Rectal smooth muscle tissue (tissue), 1 donor: ENCODE measurements around the gene GON4L.
"Not testable (repeated sequence)": the region's sequence is repeated elsewhere in the genome, so short reads cannot be mapped to it uniquely, and the experiment has no call there.

Source experiments
- H3K27ac ChIP-seq: one replicate; pipeline ENCODE4 v1.7.0; 2013; ENCODE audit warnings: low read depth, low read length, inconsistent platforms
- H3K27me3 ChIP-seq: one replicate; pipeline ENCODE4 v1.7.0; 2013; ENCODE audit warnings: low read length; ENCODE audit not compliant: control insufficient read depth, insufficient read depth
- H3K36me3 ChIP-seq: one replicate; pipeline ENCODE4 v1.7.0; 2013; ENCODE audit warnings: low read length; ENCODE audit not compliant: control insufficient read depth, insufficient read depth
- H3K4me1 ChIP-seq: one replicate; pipeline ENCODE4 v1.7.0; 2013; ENCODE audit warnings: low read length; ENCODE audit not compliant: control insufficient read depth, insufficient read depth
- H3K4me3 ChIP-seq: one replicate; pipeline ENCODE4 v1.7.0; 2013; ENCODE audit warnings: low read length
- H3K9ac ChIP-seq: one replicate; pipeline ENCODE4 v1.7.0; 2013; ENCODE audit warnings: low read length

The GON4L gene, protein sequence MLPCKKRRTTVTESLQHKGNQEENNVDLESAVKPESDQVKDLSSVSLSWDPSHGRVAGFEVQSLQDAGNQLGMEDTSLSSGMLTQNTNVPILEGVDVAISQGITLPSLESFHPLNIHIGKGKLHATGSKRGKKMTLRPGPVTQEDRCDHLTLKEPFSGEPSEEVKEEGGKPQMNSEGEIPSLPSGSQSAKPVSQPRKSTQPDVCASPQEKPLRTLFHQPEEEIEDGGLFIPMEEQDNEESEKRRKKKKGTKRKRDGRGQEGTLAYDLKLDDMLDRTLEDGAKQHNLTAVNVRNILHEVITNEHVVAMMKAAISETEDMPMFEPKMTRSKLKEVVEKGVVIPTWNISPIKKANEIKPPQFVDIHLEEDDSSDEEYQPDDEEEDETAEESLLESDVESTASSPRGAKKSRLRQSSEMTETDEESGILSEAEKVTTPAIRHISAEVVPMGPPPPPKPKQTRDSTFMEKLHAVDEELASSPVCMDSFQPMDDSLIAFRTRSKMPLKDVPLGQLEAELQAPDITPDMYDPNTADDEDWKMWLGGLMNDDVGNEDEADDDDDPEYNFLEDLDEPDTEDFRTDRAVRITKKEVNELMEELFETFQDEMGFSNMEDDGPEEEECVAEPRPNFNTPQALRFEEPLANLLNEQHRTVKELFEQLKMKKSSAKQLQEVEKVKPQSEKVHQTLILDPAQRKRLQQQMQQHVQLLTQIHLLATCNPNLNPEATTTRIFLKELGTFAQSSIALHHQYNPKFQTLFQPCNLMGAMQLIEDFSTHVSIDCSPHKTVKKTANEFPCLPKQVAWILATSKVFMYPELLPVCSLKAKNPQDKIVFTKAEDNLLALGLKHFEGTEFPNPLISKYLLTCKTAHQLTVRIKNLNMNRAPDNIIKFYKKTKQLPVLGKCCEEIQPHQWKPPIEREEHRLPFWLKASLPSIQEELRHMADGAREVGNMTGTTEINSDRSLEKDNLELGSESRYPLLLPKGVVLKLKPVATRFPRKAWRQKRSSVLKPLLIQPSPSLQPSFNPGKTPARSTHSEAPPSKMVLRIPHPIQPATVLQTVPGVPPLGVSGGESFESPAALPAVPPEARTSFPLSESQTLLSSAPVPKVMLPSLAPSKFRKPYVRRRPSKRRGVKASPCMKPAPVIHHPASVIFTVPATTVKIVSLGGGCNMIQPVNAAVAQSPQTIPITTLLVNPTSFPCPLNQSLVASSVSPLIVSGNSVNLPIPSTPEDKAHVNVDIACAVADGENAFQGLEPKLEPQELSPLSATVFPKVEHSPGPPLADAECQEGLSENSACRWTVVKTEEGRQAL (N-terminal part only)

DNA sequence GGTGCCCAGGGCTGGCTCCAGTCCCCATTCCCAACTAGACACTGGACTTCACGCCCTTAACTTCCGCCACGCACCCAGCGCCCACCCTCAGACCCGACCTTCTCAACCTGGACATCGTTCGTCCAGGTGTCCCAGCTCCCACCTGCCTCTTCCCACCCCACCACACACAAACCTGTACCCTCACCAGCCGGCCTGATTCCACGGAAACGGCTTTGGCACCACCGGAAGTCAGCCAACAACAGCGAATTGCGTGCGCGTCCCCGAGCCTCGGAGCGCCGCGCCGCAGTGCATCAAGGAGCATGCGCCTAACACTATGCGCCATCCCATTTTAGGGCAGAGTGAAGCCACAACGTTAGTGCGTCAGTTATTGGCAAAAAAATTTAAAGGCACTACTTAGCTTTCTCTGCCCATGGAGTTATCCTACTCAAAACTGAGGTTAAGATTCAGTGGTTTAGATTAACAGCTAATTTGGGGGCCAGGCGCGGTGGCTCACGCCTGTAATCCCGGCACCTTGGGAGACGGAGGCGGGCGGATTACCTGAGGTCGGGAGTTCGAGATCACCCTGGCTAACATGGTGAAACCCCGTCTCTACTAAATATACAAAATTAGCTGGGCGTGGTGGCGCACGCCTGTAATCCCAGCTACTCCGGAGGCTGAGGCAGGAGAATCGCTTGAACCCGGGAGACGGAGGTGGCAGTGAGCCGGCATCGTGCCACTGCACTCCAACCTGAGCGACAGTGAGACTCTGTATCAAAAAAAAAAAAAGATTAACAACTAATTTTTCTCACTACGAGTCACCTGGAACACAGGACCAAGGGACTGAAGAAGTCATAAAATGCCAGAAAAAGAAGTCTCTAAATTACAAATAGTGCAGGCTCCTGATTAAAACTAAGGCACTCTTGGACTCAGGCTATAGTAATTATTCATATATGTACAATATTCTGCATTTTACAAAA is at the start of gene GON4L:
Gene GON4L, minus strand, starts transcription at position 240 of the 956 bp plus-strand sequence. CDS start 3,434 bp downstream, outside the sequence.
- H3K4me1 ChIP-seq: peaks cover 5% of the 10 kb centered on the region
- peaks cover 5% of the 10 kb centered on the region for H3K36me3 ChIP-seq
- H3K27ac ChIP-seq: peak within 1 kb of the TSS; percentile 85
- no peaks in the 10 kb centered on the region for H3K27me3 ChIP-seq
- peak within 1 kb of the TSS; percentile 94 for H3K4me3 ChIP-seq
- peak within 1 kb of the TSS; percentile 84 for H3K9ac ChIP-seq

DNA sequence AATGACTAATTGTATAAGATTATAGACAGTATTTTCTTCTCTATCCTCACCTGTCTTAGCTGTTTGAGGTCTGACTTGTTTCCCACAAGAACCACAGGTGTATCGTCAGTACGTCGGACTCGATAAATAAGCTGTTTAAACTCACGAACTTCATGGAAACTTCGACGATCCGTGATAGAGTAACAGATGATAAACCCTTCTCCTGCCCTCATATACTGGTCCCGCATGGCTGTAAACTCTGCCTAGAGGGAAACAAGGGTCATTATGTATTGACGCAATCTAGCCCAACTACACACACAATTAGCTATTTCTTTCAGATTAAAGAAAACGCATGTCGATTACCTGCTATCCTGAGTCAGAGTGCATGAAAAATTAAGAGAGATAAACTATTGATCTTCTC is 47.2 kb upstream of the GON4L start:
- Histone ChIP-seq H3K4me1 (no peaks in the 10 kb centered on the region), H3K4me3 (no peak overlapping the region), H3K27ac (no peak overlapping the region), H3K9ac (no peak overlapping the region), H3K27me3 (no peaks in the 10 kb centered on the region), H3K36me3 (peaks cover 33% of the 10 kb centered on the region)

DNA sequence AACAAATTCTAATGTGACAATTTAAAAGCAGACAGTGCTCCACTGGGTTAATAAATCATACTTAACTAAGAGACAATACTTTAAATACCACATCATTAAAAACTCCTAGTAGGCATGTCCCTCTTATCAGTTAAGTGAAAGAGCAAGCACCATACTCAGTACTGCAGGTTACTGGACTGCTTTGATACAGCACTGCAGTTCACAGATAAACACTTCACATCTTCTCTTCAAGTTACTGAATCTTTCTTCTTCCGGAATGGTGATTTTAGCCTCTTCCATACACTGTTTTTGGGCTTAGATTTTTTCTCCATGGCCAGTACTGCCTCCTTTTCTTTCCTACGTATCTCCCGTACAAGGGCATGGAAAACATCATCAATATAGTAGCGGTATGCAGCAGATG is 43.1 kb upstream of the GON4L start:
- no peak overlapping the region for H3K27ac ChIP-seq
- no peak overlapping the region for H3K4me3 ChIP-seq
- H3K27me3 ChIP-seq: no peaks in the 10 kb centered on the region
- H3K36me3 ChIP-seq: peaks cover 38% of the 10 kb centered on the region
- H3K9ac ChIP-seq: no peak overlapping the region
- no peaks in the 10 kb centered on the region for H3K4me1 ChIP-seq

DNA sequence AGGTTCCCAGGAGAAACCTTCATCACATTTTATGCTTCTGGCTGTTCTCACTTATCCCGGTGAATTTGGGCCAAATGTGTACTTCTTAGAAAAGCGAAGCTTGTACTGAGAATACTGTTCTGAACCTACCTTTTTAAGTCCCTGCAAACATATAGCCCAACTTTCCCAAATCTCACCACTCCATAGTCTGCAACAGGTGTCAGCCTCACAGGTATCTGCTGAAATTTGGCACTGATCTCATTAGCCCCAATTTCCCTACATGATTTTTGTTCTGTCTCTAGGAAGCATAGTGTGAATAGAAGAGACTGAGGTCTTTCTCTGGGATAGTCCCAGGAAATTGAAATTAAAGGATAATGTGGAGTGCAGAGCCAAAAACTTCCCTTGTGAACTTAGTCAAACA is 42.7 kb upstream of the GON4L start:
- Histone ChIP-seq H3K4me3 (no peak overlapping the region), H3K36me3 (peaks cover 34% of the 10 kb centered on the region), H3K9ac (no peak overlapping the region), H3K27ac (no peak overlapping the region), H3K4me1 (no peaks in the 10 kb centered on the region), H3K27me3 (no peaks in the 10 kb centered on the region)

DNA sequence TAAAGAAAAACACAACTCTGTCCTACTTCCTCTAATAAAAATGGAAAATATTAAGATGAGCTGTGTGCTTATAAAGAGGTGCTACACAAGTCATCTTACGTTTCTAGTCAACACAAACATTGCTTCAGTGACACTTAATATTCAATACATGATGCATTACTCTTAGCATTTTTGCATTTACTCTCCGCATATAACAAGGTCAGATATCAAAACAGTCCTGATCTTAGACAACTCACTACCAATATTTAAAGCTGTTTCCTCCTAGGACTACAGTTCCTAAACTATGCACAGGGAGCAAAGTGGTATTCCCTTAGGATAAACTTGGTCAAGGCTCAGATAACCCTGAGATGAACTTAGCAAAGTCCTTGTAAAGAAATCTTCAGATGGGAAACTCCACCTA is 41.9 kb upstream of the GON4L start:
- Histone ChIP-seq H3K4me1 (no peaks in the 10 kb centered on the region), H3K27ac (no peak overlapping the region), H3K9ac (no peak overlapping the region), H3K36me3 (peaks cover 26% of the 10 kb centered on the region), H3K27me3 (no peaks in the 10 kb centered on the region), H3K4me3 (no peak overlapping the region)

DNA sequence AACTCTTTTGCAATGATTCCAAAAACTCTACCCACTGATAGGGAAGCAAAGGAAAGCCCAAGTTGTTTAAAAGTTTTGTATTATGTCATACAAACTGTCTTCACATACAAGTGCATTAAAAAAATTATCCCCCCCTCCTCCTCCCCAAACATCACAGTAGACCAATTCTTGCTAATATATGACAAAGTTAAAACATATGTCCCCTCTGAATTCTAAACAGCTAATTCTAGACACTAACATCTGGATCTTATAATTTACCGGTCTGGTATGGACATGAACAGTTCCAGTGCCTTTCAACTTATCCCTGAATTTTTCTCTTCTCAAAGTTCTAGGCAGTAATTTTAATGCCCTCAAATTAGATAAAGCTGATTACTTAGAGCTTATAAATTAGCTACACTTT is 40.7 kb upstream of the GON4L start:
- no peaks in the 10 kb centered on the region for H3K27me3 ChIP-seq
- H3K27ac ChIP-seq: no peak overlapping the region
- no peak overlapping the region for H3K9ac ChIP-seq
- peaks cover 2% of the 10 kb centered on the region for H3K4me1 ChIP-seq
- H3K36me3 ChIP-seq: peaks cover 22% of the 10 kb centered on the region
- no peak overlapping the region for H3K4me3 ChIP-seq

DNA sequence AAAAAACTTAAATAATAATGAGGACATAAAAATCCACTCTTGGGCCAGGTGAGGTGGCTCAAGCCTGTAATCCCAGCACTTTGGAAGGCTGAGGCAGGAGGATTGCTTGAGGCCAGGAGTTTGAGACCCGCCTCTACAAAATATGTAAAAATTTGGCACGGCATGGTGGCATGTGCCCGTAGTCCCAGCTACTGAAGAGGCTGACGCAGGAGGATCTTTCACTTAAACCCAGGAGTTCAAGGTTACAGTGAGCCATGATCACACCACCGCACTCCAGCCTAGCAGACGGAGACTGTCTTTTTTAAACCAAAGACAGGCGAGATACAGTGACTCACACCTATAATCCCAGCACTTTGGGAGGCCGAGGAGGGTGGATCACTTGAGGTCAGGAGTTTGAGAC is 39.5 kb upstream of the GON4L start:
- not testable (repeated sequence) for H3K27ac ChIP-seq, H3K4me3 ChIP-seq, H3K27me3 ChIP-seq, H3K9ac ChIP-seq, H3K4me1 ChIP-seq
- peaks cover 19% of the 10 kb centered on the region for H3K36me3 ChIP-seq

DNA sequence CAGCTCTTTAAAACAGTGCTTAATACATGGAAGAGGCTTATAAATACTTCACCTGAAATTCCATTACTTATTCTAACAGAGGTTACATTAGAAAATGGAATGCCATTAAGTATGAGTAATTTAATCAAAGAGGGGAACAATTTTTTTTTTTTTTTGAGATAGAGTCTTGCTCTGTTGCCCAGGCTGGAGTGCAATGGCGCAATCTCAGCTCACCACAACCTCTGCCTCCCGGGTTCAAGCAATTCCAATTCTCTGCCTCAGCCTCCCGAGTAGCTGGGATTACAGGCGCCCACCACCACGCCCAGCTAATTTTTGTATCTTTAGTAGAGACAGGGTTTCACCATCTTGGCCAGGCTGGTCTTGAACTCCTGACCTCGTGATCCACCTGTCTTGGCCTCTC is 38.6 kb upstream of the GON4L start:
- H3K4me3 ChIP-seq, H3K4me1 ChIP-seq, H3K27ac ChIP-seq, H3K27me3 ChIP-seq, H3K9ac ChIP-seq: not testable (repeated sequence)
- peaks cover 14% of the 10 kb centered on the region for H3K36me3 ChIP-seq

DNA sequence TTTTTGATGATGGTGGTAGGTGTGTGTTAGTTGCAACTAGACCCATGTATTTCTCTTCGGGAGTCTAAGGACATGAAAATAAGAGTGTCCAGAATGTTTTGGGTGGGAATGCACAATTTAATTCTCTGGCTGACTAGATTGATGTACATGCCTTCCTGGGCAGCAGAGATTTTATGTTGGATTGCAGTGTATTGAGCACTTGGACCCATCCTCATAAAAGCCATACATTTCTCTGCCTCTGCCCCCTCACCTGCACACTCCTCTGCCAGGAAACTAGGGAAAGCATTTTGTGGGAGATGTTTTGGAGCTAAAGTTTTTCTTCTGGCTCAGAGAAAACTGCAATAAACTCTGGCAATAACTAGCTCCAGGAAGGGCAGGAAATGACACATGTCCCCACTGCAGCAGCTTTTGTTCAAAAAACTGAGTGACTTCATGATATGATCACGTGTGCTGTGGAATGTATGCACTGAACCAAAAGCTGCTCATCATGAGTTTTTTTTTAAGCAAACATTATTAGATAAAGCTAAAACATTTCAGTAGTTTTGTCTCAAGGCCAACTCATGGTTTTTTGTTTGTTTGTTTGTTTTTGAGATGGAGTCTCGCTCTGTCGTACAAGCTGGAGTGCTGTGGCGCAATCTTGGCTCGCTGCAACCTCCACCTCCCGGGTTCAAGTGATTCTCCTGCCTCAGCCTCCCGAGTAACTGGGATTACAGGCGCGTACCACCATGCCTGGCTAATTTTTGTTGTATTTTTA is 36.6 kb upstream of the GON4L start:
- peaks cover 2% of the 10 kb centered on the region for H3K4me1 ChIP-seq
- H3K4me3 ChIP-seq: no peak overlapping the region
- no peaks in the 10 kb centered on the region for H3K27me3 ChIP-seq
- H3K9ac ChIP-seq: no peak overlapping the region
- peaks cover 4% of the 10 kb centered on the region for H3K36me3 ChIP-seq
- H3K27ac ChIP-seq: peak overlapping the region; percentile 30

DNA sequence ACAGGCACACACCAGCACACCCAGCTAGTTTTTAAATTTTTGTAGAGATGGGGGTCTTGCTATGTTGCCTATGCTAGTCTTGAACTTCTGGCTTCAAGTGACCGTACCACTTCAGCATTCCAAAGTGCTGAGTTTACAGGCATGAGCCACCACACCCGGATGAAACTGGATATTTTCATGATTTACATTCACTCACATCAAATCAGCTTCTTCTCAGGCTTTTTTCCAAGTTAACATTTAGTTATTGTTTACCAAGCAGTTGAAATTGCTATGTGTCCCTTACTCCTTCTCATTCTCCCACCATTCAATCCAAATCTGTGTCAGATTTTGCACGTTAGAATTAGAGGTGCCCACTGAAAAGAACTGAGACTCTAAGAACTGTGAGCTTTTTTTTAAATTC is 35.8 kb upstream of the GON4L start:
- H3K27me3 ChIP-seq: no peaks in the 10 kb centered on the region
- H3K9ac ChIP-seq: no peak overlapping the region
- peaks cover 2% of the 10 kb centered on the region for H3K4me1 ChIP-seq
- H3K4me3 ChIP-seq: no peak overlapping the region
- H3K27ac ChIP-seq: peak overlapping the region; percentile 30
- peaks cover 4% of the 10 kb centered on the region for H3K36me3 ChIP-seq

DNA sequence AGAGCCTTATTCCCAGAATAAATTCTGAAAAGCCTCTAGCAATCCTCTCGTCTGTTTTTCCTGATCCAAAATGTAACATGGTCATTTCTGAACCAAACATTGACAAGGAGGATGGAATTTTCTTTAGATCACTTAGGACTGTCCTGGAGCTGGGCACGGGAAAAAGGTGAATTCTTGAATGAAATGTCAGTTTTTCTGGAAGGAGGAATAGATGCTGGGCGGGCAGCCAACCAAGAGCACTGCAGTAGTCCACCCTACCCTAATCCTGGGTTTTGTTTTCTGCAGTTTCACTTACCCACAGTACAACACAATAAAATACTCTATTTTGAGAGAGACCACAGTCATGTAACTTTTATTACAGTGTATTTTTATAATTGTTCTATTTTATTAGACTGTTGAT is 33.2 kb upstream of the GON4L start:
- H3K36me3 ChIP-seq: no peaks in the 10 kb centered on the region
- no peak overlapping the region for H3K9ac ChIP-seq
- H3K4me3 ChIP-seq: no peak overlapping the region

More for the DNA sequence above, 33.2 kb upstream of the GON4L start:
- H3K27me3 ChIP-seq: no peaks in the 10 kb centered on the region
- peaks cover 2% of the 10 kb centered on the region for H3K4me1 ChIP-seq
- H3K27ac ChIP-seq: no peak overlapping the region
